MM.1S (cell line): ENCODE data around the gene GPT2.

Experiments
- DNase-seq: peaks from one replicate; pipeline ENCODE4 v3.0.0-alpha.2; 2015
- H2AFZ ChIP-seq: fragments of 300-600 bp; sonication (generic); 2 replicates; pipeline ENCODE4 v1.6.0; 2016; ENCODE audit warnings: antibody characterized with exemption, low read length
- H3F3A ChIP-seq: fragments of 300-600 bp; sonication (generic); 2 replicates; pipeline ENCODE4 v1.6.1; 2016; ENCODE audit warnings: mild to moderate bottlenecking, antibody characterized with exemption, low read length, moderate library complexity, mixed read lengths; ENCODE audit not compliant: insufficient read depth
- H3K27ac ChIP-seq: fragments of 300-600 bp; sonication (generic); 2 replicates; pipeline ENCODE4 v1.5.1; 2016; ENCODE audit warnings: mild to moderate bottlenecking, low read length
- H3K27me3 ChIP-seq: fragments of 300-600 bp; sonication (generic); replicated peaks from 2 replicates; pipeline ENCODE4 v1.6.0; 2016; ENCODE audit warnings: low read length; ENCODE audit not compliant: insufficient read depth
- H3K36me3 ChIP-seq: fragments of 300-600 bp; sonication (generic); replicated peaks from 2 replicates; pipeline ENCODE4 v1.6.1; 2016; ENCODE audit warnings: mild to moderate bottlenecking, low read length, mixed read lengths; ENCODE audit not compliant: insufficient read depth
- H3K4me1 ChIP-seq: fragments of 300-600 bp; sonication (generic); 2 replicates; pipeline ENCODE4 v1.6.1; 2016; ENCODE audit warnings: low read length, mixed read lengths
- H3K4me2 ChIP-seq: fragments of 300-600 bp; sonication (generic); 2 replicates; pipeline ENCODE4 v1.6.0; 2016; ENCODE audit warnings: low read depth, low read length
- H3K4me3 ChIP-seq: fragments of 300-600 bp; sonication (generic); 2 replicates; pipeline ENCODE4 v1.5.1; 2016; ENCODE audit warnings: low read length, mixed read lengths
- H3K79me2 ChIP-seq: fragments of 300-600 bp; sonication (generic); 2 replicates; pipeline ENCODE4 v1.6.1; 2016; ENCODE audit warnings: mixed run types, low read length, mixed read lengths
- H3K9ac ChIP-seq: fragments of 300-600 bp; sonication (generic); 2 replicates; pipeline ENCODE4 v1.6.1; 2016; ENCODE audit warnings: low read length, mixed read lengths
- H3K9me2 ChIP-seq: fragments of 300-600 bp; sonication (generic); replicated peaks from 2 replicates; pipeline ENCODE4 v1.6.1; 2016; ENCODE audit warnings: mild to moderate bottlenecking, low read length, mixed read lengths; ENCODE audit not compliant: insufficient read depth
- H3K9me3 ChIP-seq: fragments of 300-600 bp; sonication (generic); replicated peaks from 2 replicates; pipeline ENCODE4 v1.6.1; 2016; ENCODE audit warnings: mild to moderate bottlenecking, low read length, mixed read lengths; ENCODE audit not compliant: insufficient read depth
- H4K20me1 ChIP-seq: fragments of 300-600 bp; sonication (generic); 2 replicates; pipeline ENCODE4 v1.6.1; 2016; ENCODE audit warnings: mild to moderate bottlenecking, low read length, moderate library complexity, mixed read lengths; ENCODE audit not compliant: insufficient read depth
- EZH2 ChIP-seq: fragments of 300-600 bp; sonication (generic); optimal IDR thresholded peaks from 2 replicates; pipeline ENCODE3; 2017; ENCODE audit warnings: low read depth, mild to moderate bottlenecking, antibody characterized with exemption, low read length, mixed read lengths
- EZH2phosphoT487 ChIP-seq: fragments of 300-600 bp; sonication (generic); IDR thresholded peaks from 2 replicates; pipeline ENCODE4 v1.6.1; 2018; ENCODE audit warnings: antibody characterized with exemption, low read length
- TF ChIP-seq, protein P1 (sequence below): fragments of 300-600 bp; sonication (generic); IDR thresholded peaks from 2 replicates; pipeline ENCODE4 v1.5.1; 2016; ENCODE audit warnings: antibody characterized with exemption, low read length, mixed read lengths

GPT2 gene

GRCh38 chr16:46855389-46855788, 28.8 kb upstream of the GPT2 start:
- Histone ChIP-seq H3K27me3 (no peaks in the 10 kb centered on the region), H3K4me1 (peaks cover 5% of the 10 kb centered on the region; the same call in 1 of the 2 replicates), H3K27ac (no peak overlapping the region), H3K4me2 (no peak overlapping the region), H3K9me2 (no peaks in the 10 kb centered on the region), H3F3A (no peaks in the 10 kb centered on the region), H3K4me3 (no peak overlapping the region), H4K20me1 (no peaks in the 10 kb centered on the region), H3K9me3 (no peaks in the 10 kb centered on the region), H3K36me3 (no peaks in the 10 kb centered on the region), H3K9ac (no peak overlapping the region), H3K79me2 (no peaks in the 10 kb centered on the region), H2AFZ (no peak overlapping the region)
- TF ChIP-seq EZH2phosphoT487: no peak
- TF ChIP-seq EZH2: no peak
- TF ChIP-seq, protein P1, sequence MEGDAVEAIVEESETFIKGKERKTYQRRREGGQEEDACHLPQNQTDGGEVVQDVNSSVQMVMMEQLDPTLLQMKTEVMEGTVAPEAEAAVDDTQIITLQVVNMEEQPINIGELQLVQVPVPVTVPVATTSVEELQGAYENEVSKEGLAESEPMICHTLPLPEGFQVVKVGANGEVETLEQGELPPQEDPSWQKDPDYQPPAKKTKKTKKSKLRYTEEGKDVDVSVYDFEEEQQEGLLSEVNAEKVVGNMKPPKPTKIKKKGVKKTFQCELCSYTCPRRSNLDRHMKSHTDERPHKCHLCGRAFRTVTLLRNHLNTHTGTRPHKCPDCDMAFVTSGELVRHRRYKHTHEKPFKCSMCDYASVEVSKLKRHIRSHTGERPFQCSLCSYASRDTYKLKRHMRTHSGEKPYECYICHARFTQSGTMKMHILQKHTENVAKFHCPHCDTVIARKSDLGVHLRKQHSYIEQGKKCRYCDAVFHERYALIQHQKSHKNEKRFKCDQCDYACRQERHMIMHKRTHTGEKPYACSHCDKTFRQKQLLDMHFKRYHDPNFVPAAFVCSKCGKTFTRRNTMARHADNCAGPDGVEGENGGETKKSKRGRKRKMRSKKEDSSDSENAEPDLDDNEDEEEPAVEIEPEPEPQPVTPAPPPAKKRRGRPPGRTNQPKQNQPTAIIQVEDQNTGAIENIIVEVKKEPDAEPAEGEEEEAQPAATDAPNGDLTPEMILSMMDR: no peak
- DNase-seq: no peak

GRCh38 chr16:46857368-46857945, 26.7 kb upstream of the GPT2 start:
- no peaks in the 10 kb centered on the region for H3K9me3 ChIP-seq
- no peak overlapping the region for H3K4me2 ChIP-seq
- H3K27ac ChIP-seq: no peak overlapping the region
- no peaks in the 10 kb centered on the region for H3K79me2 ChIP-seq
- H4K20me1 ChIP-seq: no peaks in the 10 kb centered on the region
- no peaks in the 10 kb centered on the region for H3K9me2 ChIP-seq
- no peak overlapping the region for H3K4me3 ChIP-seq
- peaks cover 8% of the 10 kb centered on the region; the same call in 1 of the 2 replicates for H3K4me1 ChIP-seq
- no peaks in the 10 kb centered on the region for H3K36me3 ChIP-seq
- no peaks in the 10 kb centered on the region for H3K27me3 ChIP-seq
- no peak overlapping the region for H2AFZ ChIP-seq
- TF ChIP-seq EZH2: no peak
- TF ChIP-seq, protein P1: peak; percentile 34
- no peaks in the 10 kb centered on the region for H3F3A ChIP-seq
- H3K9ac ChIP-seq: no peak overlapping the region
- DNase-seq: peak; percentile 12

GRCh38 chr16:46858151-46858550, 26.0 kb upstream of the GPT2 start:
- DNase-seq: no peak
- H3F3A ChIP-seq: no peaks in the 10 kb centered on the region
- no peak overlapping the region for H2AFZ ChIP-seq
- peaks cover 8% of the 10 kb centered on the region; the same call in 1 of the 2 replicates for H3K4me1 ChIP-seq
- H3K27me3 ChIP-seq: no peaks in the 10 kb centered on the region
- no peaks in the 10 kb centered on the region for H3K79me2 ChIP-seq
- H3K4me2 ChIP-seq: no peak overlapping the region
- H3K36me3 ChIP-seq: no peaks in the 10 kb centered on the region
- no peaks in the 10 kb centered on the region for H3K9me2 ChIP-seq
- H4K20me1 ChIP-seq: no peaks in the 10 kb centered on the region
- no peaks in the 10 kb centered on the region for H3K9me3 ChIP-seq
- TF ChIP-seq, protein P1: no peak
- TF ChIP-seq EZH2phosphoT487 (no peak), EZH2 (no peak)
- H3K4me3 ChIP-seq: no peak overlapping the region
- H3K27ac ChIP-seq: no peak overlapping the region
- no peak overlapping the region for H3K9ac ChIP-seq
